GM12865 (cell line): ENCODE measurements around the gene POU2F1.
A peak's percentile ranks its signal among the peaks of the same experiment; 100 is the strongest.

Experiments
- DNase-seq: peaks from one replicate; pipeline ENCODE4 v3.0.0; 2010; ENCODE audit warnings: low read depth
- H3K4me3 ChIP-seq: 2 replicates; pipeline ENCODE4 v1.5.1; 2011; ENCODE audit warnings: mild to moderate bottlenecking, low read depth, low read length, control low read depth
- CTCF ChIP-seq: IDR thresholded peaks from 2 replicates; pipeline ENCODE4 v1.5.1; 2011; ENCODE audit warnings: low read length, control low read depth, low read depth, inconsistent platforms; ENCODE audit not compliant: insufficient read depth; ENCODE audit errors: missing control alignments

POU2F1 gene

GRCh38 chr1:167409183-167409582 is 188.5 kb downstream of the POU2F1 start:
- no peak overlapping the region for H3K4me3 ChIP-seq
- peak; percentile 30 for TF ChIP-seq CTCF
- peak; percentile 30 for DNase-seq

GRCh38 chr1:167412072-167412471 is 191.4 kb downstream of the POU2F1 start:
- TF ChIP-seq CTCF = no peak
- DNase-seq = no peak

GRCh38 chr1:167412920-167413319 is 192.2 kb downstream of the POU2F1 start:
- TF ChIP-seq CTCF = no peak
- H3K4me3 ChIP-seq = no peak overlapping the region
- no peak for DNase-seq

More at GRCh38 chr1:167412072-167412471, 191.4 kb downstream of the POU2F1 start:
- no peak overlapping the region for H3K4me3 ChIP-seq

- H3K4me3 ChIP-seq = no peak overlapping the region
- DNase-seq = no peak
- TF ChIP-seq CTCF = no peak
Measured at GRCh38 chr1:167413328-167413727, 192.6 kb downstream of the POU2F1 start.

- DNase-seq = no peak
- H3K4me3 ChIP-seq = no peak overlapping the region
- no peak for TF ChIP-seq CTCF
Measured at GRCh38 chr1:167416506-167416905, 195.8 kb downstream of the POU2F1 start.

GRCh38 chr1:167418391-167418790 is 197.7 kb downstream of the POU2F1 start:
- H3K4me3 ChIP-seq = no peak overlapping the region
- no peak for TF ChIP-seq CTCF
- DNase-seq = no peak

GRCh38 chr1:167419245-167419644 is 198.6 kb downstream of the POU2F1 start:
- H3K4me3 ChIP-seq = no peak overlapping the region
- DNase-seq = no peak
- TF ChIP-seq CTCF = no peak
